Posterior vena cava (tissue), 2 donors: Measurements from ENCODE around the gene RAVER1. TPM values are rescaled to one million over a fixed set of nuclear protein-coding genes. Genes with fewer than 3 reads are reported as not detected.
A peak's percentile ranks its signal among the peaks of the same experiment; 100 is the strongest.
"Not testable (repeated sequence)": the region's sequence is repeated elsewhere in the genome, so short reads cannot be mapped to it uniquely, and the experiment has no call there.

Experiments used
- DNase-seq: peaks from one replicate; pipeline ENCODE4 v3.0.0-alpha.2; 2020; ENCODE audit warnings: low spot score
- intact Hi-C, 2 donors: fragments of 100-400 bp; cut with DNase I; formaldehyde crosslinking; loops; one replicate each; pipeline versions ENCODE4 v1.14.1 to v1.14.2; 2022 to 2023
- total RNA-seq, 2 donors: library from RNA; stranded (reverse); fragmentation: NEBNext Ultra II Directional; extraction: Animal tissue kit (Norgen Biotek cat#: 25700); gene quantifications; one replicate each; pipeline ENCODE4 v1.2.1, GENCODE V29; 2021
- donor health status: DM: yes; HTN: yes; CAD: no.
- donor health status: DM: yes; HTN: yes; CAD: no.

Gene RAVER1
- total RNA-seq, 2 donors from 2014 or later = 17.5 to 19.0 TPM

DNA sequence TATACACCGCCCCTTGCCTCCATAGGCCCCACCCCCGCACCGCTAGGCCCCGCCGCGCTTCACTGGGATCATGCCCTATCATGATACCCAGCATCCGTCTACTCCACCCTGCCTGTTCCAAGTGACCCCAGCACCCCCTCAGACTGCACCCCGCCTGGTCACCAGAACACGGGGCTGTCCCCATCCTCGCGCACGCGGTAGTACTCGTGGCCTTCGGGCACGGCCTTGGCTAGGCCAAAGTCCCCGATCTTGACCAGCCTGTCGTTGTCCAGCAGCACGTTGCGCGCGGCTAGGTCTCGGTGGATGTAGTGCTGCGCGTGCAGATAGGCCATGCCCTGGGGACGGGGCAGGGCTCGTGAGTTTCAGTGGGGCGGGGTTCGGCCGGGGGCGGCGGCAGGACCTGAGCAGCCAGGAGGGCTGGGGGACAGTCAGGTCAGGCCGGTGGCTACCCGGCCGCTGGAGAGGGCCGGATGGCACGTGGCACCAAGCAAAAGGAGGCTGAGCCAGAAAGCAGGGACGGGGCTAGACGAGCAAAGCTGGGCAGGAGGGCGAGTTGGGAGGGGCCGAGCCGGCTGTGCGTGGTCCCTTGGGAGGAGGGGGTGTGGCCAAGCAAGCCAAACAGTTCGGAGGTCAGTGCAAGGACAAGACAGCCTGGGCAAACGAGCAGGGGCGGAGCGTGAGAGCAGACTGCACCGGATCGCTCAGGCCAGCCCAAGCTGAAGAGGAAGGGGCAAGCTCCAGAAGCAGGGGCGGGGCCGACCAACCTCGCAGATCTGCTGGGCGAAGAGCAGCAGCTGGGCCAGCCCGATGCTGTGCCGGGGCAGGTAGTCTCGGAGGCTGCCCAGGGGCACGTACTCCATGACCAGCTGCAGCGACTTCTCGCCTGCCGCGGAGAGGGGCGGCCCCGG, 19.7 kb upstream of the RAVER1 start:
- intact Hi-C loops = no loop called here
- DNase-seq = peak; percentile 92

DNA sequence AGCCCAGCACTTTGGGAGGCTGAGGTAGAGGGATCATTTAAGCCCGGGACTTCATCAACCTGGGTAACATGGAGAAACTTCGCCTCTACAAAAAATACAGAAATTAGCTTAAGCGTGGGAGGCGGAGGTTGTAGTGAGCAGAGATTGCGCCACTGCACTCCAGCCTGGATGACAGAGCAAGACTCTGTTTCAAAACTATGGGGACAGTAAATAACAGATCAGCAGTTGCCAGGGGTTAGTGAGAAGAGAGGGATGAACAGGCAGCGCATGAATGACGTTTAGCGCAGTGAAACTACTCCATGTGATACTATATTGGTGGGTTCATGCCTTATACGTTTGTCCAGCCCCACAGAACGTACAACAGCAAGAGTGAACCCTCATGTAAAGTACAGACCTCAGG, 13.2 kb upstream of the RAVER1 start:
- no peak for DNase-seq
- intact Hi-C loops = no loop called here

DNA sequence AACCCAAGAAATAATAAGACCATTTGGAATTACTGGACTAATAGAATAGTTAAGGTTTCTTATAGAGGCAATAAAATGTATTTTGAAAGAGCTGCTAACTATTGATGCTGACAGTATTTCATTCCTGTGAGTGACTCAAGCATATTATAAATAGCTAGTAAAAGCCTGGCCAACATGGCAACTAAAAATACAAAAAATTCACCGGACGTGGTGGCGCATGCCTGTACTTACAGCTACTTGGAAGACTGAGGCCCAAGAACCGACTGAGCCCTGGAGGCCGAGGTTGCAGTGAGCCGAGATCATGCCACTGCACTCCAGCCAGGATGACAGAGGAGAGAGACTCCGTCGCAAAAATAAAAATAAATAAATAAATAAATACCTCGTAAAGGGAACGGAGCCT, 11.5 kb upstream of the RAVER1 start:
- DNase-seq = no peak
- intact Hi-C loops = no loop called here

DNA sequence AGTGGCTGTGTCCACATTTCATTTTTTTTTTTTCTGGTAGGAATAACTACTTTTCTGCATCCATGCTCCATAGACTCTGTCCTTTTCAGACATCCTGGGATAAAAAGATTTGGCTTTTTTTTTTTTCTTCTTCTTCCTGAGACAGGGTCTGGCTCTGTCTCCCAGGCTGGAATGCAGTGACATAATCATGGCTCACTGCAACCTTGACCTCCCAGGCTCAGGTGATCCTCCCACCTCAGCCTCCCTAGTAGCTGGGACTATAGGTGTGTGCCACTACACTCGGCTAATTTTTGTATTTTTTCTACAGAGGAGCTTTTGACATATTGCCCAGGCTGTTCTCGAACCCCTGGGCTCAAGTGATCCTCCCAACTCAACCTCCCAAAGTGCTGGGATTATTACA, 10.2 kb upstream of the RAVER1 start:
- DNase-seq = no peak

DNA sequence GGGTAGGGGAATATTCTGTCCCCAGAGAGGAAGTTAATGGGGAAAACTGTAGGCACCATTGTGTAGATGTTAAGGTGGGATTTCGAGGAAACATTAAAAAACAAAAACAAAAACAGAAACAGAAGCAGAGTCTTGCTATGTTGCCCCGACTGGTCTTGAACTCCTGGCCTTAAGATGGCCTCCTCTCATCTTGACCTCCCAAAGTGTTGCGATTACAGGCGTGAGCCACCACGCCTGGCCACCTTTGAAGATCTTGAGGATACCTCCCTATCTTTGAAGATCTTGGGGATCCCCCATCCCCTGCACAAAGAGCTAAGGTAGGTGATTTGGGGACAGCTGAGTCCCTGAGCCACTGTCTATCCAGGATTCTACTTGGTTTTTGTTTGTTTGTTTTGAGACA, 6.6 kb upstream of the RAVER1 start:
- intact Hi-C loops = loop anchor here in 1 of 2 donors (5.0 kb wide), 1 partner anchor 42 kb away; the partner anchor contains the start of gene TYK2

More for the DNA sequence above, 10.2 kb upstream of the RAVER1 start:
- intact Hi-C loops = no loop called here

DNA sequence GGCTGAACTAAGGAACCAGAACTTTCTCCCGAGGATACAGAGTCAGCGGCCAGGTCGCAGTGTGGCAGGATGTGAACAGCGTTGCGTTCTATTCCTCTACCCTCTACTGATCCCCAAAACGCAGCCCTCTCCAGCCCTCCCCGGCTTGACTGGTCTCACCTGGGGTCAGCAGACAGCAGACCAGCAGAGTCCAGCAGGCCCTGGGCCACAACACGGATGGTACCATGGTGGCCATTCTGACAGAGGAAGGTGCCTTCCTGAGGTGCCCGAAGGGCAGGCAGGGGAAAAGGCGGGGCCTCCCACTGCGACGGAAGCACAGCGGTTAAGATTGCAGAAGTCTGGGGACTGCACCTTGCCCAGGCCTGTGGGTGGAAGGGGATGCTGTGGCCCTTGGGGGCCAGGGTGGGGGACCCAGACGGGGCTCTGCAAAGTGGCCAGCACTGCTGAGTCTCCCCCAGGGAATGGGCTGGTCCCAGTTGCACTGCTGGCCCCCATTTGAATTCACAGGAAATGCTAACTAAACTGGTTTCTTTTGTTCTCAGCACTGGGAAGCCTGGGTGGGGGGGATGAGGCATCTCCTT, 6.1 kb upstream of the RAVER1 start, which contains the start of gene ICAM3:
Gene ICAM3, minus strand, starts transcription at position 245 of the 581 bp plus-strand sequence. Its CDS starts 10 bp downstream, at position 235.
- DNase-seq = no peak
- intact Hi-C loops = loop anchor here in 1 of 2 donors (5.0 kb wide), 1 partner anchor 43 kb away; the partner anchor contains the start of gene TYK2

More for the DNA sequence above, 6.6 kb upstream of the RAVER1 start:
- DNase-seq = no peak

DNA sequence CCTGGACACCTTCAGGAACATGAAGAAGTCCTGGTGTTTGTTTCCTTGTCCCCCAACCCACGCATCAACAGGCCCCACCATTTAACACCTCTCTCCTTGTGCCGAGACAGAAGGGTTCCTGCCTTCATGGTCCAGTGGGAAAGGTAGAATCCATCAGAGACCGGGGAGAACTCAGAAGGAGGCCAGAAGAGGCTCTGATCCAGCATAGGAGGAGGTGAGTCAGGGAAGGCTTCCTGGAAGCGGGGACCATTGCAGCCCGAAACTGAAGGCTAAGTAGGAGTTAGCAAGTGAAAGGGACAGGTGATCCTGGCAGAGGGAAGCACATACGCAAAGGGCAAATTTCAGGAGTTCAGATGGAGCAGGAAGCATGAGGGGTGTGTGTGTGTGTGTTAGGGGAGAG, 5.6 kb upstream of the RAVER1 start:
- intact Hi-C loops = loop anchor here in 1 of 2 donors (5.0 kb wide), 1 partner anchor 43 kb away; the partner anchor contains the start of gene TYK2

DNA sequence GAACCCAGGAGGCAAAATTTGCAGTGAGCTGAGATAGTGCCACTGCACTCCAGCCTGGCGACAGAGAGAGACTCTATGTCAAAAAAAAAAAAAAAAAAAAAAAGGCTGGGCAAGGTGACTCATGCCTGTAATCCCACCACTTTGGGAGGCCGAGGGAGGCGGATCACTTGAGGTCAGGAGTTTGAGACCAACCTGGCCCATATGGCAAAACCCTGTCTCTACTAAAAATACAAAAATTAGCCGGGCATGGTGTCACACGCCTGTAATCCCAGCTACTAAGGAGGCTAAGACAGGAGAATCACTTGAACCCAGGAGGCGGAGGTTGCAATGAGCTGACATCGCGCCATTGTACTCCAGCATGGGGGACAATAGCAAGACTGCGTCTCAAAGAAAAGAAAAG, 3.4 kb upstream of the RAVER1 start:
- intact Hi-C loops = loop anchor here in 1 of 2 donors (5.0 kb wide), 1 partner anchor 46 kb away; the partner anchor contains the start of gene TYK2
- DNase-seq = not testable (repeated sequence)

More for the DNA sequence above, 5.6 kb upstream of the RAVER1 start:
- DNase-seq = no peak

DNA sequence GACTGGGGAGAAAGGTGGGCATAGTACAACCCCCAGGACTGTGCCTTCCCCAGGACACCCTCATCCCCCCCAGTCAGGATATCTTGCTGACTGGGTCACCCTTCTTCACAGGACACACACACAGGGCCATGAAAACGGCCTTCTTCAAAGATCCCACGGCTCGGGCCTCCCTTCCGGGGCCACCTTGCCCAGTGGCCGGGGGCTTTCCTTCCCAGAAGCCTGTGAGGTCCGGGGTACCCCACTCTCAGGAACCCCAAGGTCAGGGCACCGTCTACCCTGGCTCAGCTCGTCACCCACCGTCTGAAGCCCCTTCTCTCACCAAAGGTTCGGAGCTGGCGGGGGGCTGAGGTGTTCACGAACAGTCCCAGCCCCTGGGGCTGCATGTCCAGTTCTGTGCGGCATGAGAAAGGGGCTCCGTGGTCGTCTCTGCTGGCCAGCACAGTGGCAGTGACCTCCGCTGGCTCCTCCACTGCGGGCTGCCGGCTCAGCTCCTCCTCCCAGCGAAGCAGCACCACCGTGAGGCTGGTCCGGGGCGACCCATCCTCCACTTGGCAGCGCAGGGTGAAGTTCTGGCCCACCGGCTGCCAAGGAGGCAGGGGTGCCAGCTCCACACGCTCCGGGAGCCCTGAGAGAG, 2.1 kb upstream of the RAVER1 start:
- DNase-seq = no peak
- intact Hi-C loops = loop anchor here in 1 of 2 donors (5.0 kb wide), 1 partner anchor 47 kb away; the partner anchor contains the start of gene TYK2

DNA sequence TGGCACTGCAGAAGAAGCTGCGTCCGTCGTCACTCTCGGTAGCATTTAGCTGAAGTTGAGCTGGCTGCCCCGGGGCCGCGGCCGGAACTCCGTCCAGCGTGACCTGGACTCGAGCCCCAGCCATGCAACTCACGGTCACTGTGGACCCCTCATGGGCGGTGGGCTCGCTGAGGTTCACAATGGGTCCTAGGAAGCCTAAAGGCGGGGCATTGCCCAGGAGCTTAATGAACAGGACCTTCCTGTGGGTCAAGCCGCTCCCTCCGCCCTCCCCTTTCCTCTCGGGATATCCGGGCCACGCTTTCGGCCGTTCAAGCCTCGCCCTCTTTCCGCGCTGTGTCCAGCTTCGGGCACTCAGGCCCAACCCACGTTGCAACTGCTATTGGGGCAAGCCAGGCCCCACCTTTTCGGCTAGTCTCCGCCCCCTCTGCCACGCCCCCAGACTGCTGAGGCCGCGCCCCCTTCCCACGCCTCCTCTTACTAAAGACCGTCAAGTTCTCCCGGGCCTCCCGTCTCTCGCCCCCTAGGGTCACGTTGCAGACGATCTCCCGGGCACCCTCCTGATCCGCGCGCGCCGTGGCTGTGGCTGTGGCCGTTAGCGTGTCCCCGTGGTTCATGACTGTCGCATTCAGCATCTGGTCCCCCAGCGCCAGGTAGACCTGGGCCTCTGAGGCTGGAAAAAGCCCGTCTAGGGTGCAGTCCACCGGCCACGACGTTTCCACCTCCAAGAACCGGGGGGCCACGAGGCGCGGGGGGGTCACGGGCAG, 1.4 kb upstream of the RAVER1 start:
- intact Hi-C loops = loop anchor here in 1 of 2 donors (5.0 kb wide), 1 partner anchor 48 kb away; the partner anchor contains the start of gene TYK2
- peak; percentile 98 for DNase-seq

DNA sequence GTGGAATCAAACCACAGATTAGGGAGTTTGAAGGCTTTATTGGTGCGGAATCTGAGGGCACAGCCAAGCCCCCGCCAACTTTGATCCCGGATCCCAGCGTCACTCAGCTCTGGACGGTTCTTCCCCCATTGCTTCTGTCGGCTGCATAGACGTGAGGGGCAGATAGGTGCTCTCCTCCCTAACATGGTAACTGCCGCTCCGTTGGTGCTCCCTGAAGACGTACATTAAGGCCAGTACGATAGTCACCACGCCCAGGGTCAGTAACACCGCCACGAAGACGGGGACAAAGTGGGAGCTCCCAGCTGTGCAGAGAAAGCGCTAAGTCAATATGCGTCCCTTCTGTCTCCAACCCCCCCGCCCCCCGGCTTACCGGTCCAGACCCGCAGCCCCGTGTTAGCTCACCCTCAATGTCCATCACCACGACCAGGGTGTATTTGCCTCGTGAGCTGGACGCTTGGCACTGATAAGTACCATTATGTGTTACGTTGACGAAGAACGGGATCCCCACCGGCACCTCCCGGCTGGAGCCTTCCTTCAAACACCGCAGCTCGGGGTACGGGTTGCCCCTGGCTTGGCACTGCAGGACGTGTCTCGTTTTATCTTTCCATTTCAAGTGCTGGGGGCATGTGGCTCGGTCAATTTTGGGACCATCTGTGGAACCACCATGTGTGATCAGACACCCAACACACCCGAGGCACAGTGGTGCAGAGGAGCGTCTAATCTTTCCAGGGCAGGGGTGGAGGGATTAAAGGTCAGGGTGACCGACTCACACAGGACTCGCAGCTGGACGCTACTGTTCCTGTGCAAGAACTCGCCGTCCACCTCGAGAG, 644 bp upstream of the RAVER1 start:
- intact Hi-C loops = no loop called here
- no peak for DNase-seq

DNA sequence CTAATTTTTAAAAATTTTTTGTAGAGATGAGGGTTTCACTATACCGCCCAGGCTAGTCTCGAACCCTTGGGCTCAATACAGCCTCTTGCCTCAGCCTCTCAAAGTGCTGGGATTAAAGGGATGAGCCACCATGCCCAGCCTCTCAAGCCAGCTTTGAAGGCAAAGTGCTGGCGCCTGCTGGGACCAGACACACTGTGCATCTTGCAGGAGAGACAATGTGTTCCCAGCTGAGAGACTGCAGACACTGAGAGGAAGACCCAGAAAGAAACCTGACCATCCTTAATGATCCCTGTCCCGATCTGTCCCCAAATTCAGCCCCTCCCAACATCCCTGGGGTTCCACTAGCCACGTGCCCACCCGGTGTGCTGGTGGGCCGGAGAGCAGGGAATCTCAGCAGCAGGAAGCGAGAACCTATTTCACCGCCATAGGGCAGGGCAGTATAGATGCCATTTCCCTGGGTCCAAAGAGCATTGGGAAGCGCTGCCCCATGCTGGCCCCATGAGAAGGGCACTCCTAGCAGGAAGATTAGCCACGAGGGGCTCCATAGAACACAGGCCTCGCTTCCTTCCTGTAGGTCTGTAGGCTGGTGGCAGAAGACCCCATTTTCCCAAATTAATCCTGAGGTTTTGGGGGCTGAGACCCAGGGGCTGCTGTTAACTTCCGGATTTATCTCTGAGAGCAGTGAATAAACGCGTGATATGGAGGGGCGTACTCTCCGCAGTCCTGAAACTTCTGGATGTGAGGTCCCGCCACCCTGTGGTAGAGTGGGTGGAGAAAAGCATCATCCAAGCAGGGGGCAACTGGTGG, 968 bp downstream of the RAVER1 start:
- no peak for DNase-seq
- intact Hi-C loops = no loop called here

DNA sequence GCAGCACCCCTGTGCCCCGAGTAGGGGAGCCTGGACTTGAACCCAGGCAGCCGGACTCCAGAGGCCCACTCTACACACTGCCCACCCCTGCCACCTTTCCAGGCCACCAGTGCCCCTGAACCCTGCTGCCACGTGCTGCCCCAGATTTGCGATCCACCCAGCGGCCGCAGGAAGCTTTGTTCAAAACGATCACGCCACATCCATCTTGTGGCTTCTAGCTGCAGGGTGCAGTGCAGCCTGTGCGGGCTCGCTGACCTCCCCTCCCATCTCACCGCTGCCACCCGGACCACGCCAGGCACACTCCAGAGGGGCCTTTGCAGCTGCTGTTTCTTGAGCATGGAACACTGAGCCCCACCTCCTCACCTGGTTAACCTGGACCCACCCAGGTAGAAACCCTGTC, 3.8 kb downstream of the RAVER1 start:
- DNase-seq = no peak
- intact Hi-C loops = no loop called here

DNA sequence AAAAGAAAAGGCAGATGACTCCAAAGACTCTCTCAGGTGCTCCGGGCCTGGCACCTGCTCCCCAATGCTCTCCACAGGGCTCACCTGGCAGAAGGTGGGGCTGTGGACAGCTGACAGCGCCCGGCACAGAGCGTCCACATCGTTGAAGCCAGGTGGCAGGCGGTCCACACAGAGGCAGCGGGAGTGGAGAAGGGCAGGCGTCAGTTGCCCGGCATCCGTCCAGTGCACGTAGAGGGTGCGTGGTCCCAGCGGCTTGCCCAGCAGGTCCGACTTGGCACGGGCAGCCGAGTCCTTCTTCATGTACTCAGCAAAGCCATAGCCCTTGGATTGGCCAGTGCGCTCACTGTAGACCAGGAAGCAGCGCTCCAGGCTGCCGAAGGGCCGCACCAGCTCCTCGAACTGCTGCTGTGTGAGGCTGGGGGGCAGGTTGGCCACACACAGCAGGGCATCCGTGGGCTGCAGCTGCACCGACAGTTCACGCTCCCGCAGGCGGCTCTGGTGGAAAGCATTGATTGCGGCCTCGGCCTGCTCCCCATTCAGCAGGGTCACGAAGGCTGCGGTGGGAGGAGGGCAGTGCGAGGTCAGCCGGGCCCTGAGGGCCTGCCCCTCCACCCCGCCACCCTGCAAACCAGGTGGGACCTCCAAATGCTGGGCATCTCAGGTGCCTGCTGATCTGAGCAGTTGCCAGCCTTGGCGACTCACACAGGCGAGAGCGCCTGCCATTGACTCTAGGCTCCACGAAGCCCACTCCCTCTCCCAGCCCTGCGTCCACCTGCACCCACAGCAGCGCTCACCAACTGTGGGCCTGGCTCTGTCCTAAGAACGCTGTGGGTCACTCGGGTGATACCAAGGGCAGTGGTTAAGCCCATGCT, 4.5 kb downstream of the RAVER1 start:
- no peak for DNase-seq
- intact Hi-C loops = no loop called here

DNA sequence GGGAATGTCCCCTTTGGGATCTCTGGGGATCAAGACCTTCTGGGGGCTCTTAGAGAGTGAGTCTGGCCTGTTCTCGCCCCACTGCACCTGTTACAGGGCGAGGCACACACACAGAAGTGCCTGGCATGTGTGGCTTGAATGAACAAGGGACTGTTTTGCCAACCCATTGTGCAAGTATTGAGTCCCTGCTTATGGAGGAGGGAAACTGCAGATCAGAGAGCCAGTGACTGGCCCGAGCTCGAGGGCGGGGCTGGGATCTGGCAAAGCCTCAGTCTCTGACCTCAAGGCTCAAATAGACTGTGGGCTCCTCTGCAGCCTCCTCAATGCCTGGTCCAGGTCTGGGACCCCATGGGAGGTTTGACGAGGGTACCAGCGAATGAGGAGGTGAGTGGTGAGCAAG, 5.5 kb downstream of the RAVER1 start:
- DNase-seq = no peak
- intact Hi-C loops = no loop called here

DNA sequence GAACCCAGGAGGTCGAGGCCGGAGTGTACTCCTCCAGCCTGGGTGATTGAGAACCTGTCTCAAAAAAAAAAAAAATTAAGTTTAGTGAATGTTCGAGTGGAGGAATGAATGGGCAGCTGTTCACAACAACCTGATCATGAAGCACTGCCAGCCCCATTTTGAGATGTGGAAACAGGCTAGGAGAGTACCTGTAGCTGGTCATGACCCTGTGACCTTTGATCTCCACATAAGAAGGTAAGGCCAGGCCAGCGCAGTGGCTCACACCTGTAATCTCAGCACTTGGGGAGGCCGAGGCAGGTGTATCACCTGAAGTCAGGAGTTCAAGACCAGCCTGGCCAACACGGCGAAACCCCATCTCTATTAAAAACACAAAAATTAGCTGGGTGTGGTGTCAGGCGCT, 7.6 kb downstream of the RAVER1 start:
- intact Hi-C loops = no loop called here
- DNase-seq = no peak
